Activated T-cell treated with anti-CD3 and anti-CD28 coated beads, Interleukin-2, amount 50 U/mL, for 4 hours (primary cell): ENCODE data around the gene MOAP1. TPM values are rescaled to one million over a fixed set of nuclear protein-coding genes. Genes with fewer than 3 reads are reported as not detected.
"Not testable (repeated sequence)": the region's sequence is repeated elsewhere in the genome, so short reads cannot be mapped to it uniquely, and the experiment has no call there.

Source experiments
- ATAC-seq, 2 donors: fragments of 200-7000 bp; cut with Tn5 transposase; one replicate each; pipeline ENCODE4 v1.10.0; 2021
- DNase-seq: peaks from one replicate; pipeline ENCODE4 v3.0.0-alpha.2; 2020
- H3K27me3 Mint-ChIP-seq: one replicate; pipeline ENCODE4 v1.8.0; 2021; ENCODE audit warnings: low read depth, mixed read lengths
- H3K36me3 Mint-ChIP-seq: one replicate; pipeline ENCODE4 v1.8.0; 2022; ENCODE audit warnings: mixed read lengths; ENCODE audit not compliant: insufficient read depth
- H3K4me1 Mint-ChIP-seq: one replicate; pipeline ENCODE4 v1.8.0; 2021; ENCODE audit warnings: low read depth, mixed read lengths
- H3K4me3 Mint-ChIP-seq: one replicate; pipeline ENCODE4 v1.8.0; 2021; ENCODE audit warnings: mild to moderate bottlenecking, moderate library complexity, mixed read lengths
- H3K9me3 Mint-ChIP-seq: one replicate; pipeline ENCODE4 v1.8.0; 2021; ENCODE audit warnings: mixed read lengths
- total RNA-seq, 3 donors: library from RNA; stranded (reverse); gene quantifications; one replicate each; pipeline ENCODE4 v1.2.1, GENCODE V29; 2021

Gene MOAP1
- total RNA-seq, 3 donors from 2014 or later, result 15.9 to 19.3 (median 16.8) TPM

DNA sequence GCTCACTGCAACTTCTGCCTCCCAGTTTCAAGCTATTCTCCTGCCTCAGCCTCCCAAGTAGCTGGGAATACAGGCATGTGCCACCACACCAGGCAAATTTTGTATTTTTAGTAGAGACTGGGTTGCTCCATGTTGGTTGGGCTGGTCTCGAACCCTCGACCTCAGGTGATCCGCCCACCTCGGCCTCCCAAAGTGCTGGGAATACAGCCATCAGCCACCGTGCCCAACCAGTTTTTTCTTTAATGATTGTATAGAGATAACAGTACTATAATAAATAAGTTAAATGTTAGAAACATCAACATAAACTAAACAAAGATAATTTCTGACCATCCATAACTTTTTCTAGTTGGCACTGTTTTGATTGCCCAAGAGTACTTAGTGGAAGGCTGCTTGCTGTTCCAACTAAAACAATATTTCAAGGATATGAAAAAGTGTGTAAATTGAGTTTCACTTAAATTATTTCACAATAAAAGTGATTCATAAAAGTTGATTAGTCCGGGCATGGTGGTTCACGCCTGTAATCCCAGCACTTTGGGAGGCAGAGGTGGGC is 16.5 kb upstream of the MOAP1 start:
- H3K36me3 Mint-ChIP-seq, result peaks cover 3% of the 10 kb centered on the region
- peaks cover 19% of the 10 kb centered on the region for H3K4me1 Mint-ChIP-seq
- H3K4me3 Mint-ChIP-seq, result no peak overlapping the region
- H3K9me3 Mint-ChIP-seq, result no peaks in the 10 kb centered on the region
- no peak for DNase-seq
- no peaks in the 10 kb centered on the region for H3K27me3 Mint-ChIP-seq
- ATAC-seq, result no peak

DNA sequence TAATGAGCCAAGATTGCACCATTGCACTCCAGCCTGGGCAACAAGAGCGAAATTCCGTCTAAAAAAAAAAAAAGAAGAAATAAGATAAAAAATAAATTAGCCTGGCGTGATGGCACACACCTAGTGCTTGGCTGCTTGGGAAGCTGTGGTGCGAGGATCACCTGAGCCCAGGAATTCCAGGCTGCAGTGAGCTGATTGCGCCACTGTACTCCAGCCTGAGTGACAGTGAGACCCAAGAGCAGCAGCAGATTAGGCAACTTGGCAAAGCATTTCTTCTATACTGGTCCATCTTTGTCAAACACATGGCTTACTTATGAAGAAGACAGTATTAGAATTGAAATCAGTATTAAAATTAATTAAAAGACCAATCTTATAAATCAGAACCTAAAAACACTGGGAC is 15.9 kb upstream of the MOAP1 start:
- Mint-ChIP-seq H3K9me3 (no peaks in the 10 kb centered on the region), H3K4me3 (no peak overlapping the region), H3K27me3 (no peaks in the 10 kb centered on the region), H3K36me3 (peaks cover 3% of the 10 kb centered on the region), H3K4me1 (peaks cover 14% of the 10 kb centered on the region)
- DNase-seq (no peak), ATAC-seq (no peak)

DNA sequence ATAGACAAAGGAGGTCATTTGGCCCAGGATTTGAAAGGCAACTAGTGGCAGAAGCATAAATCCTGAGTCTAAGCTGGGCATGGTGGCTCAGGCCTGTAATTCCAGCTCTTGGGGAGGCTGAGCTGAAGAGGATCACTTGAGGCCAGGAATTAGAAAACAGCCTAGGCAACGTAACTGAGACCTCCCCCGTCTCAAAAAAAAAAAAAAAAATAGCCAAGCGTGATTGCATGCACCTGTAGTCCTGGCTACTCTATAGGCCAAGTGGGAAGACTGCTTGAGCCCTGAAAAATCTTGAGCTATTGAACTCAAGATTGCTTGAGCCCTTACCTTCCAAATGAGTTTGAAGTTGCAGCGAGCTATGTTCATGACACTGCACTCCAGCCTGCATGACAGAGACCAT is 14.3 kb upstream of the MOAP1 start:
- H3K9me3 Mint-ChIP-seq, result no peaks in the 10 kb centered on the region
- H3K36me3 Mint-ChIP-seq, result no peaks in the 10 kb centered on the region
- no peak for ATAC-seq
- DNase-seq, result no peak
- no peak overlapping the region for H3K4me3 Mint-ChIP-seq
- H3K27me3 Mint-ChIP-seq, result no peaks in the 10 kb centered on the region
- no peaks in the 10 kb centered on the region for H3K4me1 Mint-ChIP-seq

DNA sequence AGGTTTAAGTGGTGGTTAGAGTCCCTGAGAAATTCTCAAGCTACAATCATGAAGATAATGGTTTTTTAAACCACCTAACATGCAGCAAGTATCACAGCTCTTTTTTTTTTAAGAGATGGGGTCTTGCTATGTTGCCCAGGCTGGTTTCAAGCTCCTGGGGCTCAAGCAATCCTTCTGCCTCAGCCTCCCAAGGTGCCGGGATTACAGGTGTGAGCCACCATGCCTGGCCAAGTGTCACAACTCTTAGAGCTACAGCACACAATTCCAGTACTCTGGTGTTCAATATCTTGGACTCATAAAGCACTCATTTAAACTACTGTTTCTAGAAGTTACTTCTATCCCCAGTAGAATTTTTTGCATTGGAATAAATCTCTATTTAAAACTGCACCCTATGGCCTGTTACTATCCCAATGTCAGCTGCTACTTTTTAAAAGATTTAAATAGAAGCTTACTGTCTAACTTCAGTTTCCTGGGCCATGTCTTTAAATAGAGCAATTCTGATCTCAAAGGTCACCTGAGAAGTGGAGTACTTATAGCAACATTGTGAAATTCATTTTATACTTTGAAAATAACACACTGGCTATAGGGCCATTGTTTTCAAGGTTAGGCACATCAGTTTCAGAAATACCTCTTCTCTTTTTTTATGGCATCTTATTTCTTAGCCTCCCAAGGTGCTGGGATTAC is 10.8 kb upstream of the MOAP1 start:
- no peaks in the 10 kb centered on the region for H3K9me3 Mint-ChIP-seq
- H3K4me1 Mint-ChIP-seq, result no peaks in the 10 kb centered on the region
- ATAC-seq (no peak), DNase-seq (no peak)
- peaks cover 2% of the 10 kb centered on the region for H3K36me3 Mint-ChIP-seq
- H3K4me3 Mint-ChIP-seq, result no peak overlapping the region
- H3K27me3 Mint-ChIP-seq, result no peaks in the 10 kb centered on the region

DNA sequence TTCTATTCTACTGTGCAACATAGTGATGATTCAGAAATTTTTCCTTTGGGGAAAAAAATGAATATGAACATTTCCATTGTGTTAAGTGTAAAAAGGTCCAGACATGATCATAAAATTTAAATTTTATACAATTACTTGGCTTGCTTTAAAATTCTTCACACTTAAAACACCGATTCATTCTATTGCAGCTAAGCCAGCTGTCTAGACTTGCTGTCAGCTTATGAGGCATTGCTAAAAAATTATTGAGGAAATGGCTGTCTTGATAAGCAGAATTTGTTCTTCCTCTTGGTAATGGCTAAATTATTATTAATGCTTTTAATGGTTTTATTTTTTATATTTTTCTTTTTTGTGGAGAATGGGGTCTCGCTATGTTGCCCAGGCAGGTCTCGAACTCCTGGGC is 2.3 kb upstream of the MOAP1 start:
- Mint-ChIP-seq H3K36me3 (peaks cover 13% of the 10 kb centered on the region), H3K4me1 (peaks cover 37% of the 10 kb centered on the region), H3K9me3 (no peaks in the 10 kb centered on the region), H3K27me3 (no peaks in the 10 kb centered on the region), H3K4me3 (no peak overlapping the region)
- no peak for DNase-seq
- ATAC-seq, result no peak

DNA sequence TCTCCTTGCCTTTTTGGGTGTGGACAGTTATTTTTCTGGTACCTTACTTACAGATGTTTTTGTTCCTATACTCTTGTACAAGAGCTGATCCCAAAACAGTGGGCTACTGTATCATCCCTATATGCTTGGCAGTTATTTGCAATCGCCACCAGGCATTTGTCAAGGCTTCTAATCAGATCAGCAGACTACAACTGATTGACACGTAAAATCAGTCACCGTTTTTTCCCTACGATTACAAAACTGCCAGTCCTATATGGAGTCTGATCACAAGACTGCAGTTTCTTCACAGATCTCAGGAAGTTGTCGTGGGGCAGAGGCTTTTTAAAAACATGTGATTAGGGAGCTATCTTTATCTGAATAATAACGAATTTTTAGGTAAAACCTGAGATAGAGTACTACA is 1.8 kb upstream of the MOAP1 start:
- H3K36me3 Mint-ChIP-seq, result peaks cover 16% of the 10 kb centered on the region
- H3K9me3 Mint-ChIP-seq, result no peaks in the 10 kb centered on the region
- no peak for ATAC-seq
- H3K27me3 Mint-ChIP-seq, result no peaks in the 10 kb centered on the region
- H3K4me3 Mint-ChIP-seq, result peak overlapping the region; percentile 73
- H3K4me1 Mint-ChIP-seq, result peaks cover 40% of the 10 kb centered on the region
- no peak for DNase-seq

DNA sequence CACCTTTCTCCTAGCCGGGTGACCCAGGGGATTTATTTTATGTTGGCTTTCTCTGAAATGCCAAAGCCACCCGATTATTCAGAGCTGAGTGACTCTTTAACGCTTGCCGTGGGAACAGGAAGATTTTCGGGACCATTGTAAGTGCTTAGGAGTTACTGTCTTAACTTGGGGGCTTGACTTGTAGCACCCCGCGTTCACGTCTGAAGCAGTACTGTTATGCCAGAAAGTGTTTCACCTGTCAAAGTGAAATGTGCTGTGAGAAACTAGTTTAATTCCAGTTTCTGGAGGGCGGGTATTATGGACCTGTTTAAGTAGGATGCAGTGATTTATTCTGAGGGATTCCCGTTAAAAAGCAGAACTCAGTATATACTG is 638 bp upstream of the MOAP1 start:
- peaks cover 14% of the 10 kb centered on the region for H3K36me3 Mint-ChIP-seq
- ATAC-seq (peak in 1 of 2 donors; percentile 0), DNase-seq (no peak)
- H3K9me3 Mint-ChIP-seq, result no peaks in the 10 kb centered on the region
- H3K4me1 Mint-ChIP-seq, result peaks cover 40% of the 10 kb centered on the region
- no peaks in the 10 kb centered on the region for H3K27me3 Mint-ChIP-seq
- H3K4me3 Mint-ChIP-seq, result peak overlapping the region; percentile 94

DNA sequence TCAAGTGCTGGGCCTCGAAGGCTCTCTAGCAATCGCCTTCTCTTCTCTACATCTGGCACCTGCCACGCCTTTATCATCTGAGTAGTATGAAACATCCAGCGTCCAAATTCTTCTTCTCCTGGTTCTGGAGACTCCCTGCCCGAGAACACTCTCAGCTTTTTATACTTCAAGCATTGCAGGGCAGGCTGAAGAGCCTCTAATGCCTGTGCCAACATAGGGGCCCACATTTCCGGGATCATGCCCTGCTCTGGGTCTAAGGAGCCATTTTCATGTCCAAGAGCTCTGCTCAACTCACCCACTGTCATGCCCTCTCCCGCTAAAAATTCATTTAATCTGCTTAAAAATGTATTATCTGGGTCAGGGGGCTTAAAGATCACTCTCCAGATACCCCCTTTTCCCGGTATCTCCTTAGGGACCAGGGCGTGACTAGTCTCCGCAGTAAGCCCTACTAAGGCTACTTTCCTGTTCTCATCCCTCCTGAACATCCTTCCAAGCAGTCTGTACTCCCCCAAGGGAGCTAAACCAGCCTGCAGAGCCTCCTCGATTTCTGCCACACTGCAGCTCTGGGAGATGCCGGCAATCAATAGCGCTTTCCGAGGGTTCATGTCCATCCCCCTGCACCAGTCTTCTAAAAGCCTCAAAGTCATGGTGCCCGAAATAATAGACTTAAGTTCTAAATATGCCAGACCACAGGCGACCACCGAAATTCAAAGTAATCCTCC is 940 bp downstream of the MOAP1 start:
- Mint-ChIP-seq H3K36me3 (peaks cover 11% of the 10 kb centered on the region), H3K27me3 (no peaks in the 10 kb centered on the region), H3K4me3 (peak overlapping the region; percentile 90), H3K4me1 (peaks cover 36% of the 10 kb centered on the region), H3K9me3 (no peaks in the 10 kb centered on the region)
- ATAC-seq (no peak), DNase-seq (no peak)

DNA sequence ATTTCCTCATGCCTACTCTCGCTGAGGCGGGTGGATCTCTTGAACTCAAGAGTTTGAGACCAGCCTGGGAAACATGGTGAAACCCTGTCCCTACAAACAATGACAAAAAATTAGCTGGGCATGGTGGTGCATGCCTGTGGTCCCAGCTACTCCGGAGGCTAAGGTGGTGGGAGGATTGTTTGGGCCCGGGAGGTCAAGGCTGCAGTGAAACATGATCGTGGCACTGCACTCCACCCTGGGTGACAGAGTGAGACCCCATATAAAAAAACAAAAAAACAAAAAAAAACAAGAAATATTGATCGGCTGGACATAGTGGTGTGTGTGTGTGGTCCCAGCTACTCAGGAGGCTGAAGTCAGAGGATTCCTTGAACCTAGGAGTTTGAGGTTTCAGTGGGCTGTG is 9.2 kb downstream of the MOAP1 start:
- DNase-seq (no peak), ATAC-seq (no peak)
- peaks cover 6% of the 10 kb centered on the region for H3K4me1 Mint-ChIP-seq
- no peak overlapping the region for H3K4me3 Mint-ChIP-seq
- H3K36me3 Mint-ChIP-seq, result no peaks in the 10 kb centered on the region
- H3K9me3 Mint-ChIP-seq, result no peaks in the 10 kb centered on the region
- no peaks in the 10 kb centered on the region for H3K27me3 Mint-ChIP-seq

DNA sequence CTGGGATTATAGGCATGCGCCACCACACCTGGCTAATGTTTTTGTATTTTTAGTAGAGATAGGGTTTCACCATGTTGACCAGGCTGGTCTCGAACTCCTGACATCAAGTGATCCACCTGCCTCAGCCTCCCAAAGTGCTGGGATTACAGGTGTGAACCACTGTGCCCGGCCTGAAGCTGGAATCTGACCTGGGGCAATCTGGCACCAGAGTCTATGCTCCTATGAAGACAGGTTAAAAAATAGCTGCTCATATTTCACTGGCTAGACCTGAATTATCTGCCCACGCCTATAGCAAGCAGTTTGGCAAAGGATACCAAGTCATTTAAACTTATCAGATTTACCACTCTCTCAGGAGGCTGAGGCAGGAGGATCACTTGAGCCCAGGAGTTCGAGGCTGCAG is 10.0 kb downstream of the MOAP1 start:
- H3K4me1 Mint-ChIP-seq, DNase-seq, H3K4me3 Mint-ChIP-seq, ATAC-seq, H3K36me3 Mint-ChIP-seq, H3K27me3 Mint-ChIP-seq, H3K9me3 Mint-ChIP-seq: not testable (repeated sequence)

DNA sequence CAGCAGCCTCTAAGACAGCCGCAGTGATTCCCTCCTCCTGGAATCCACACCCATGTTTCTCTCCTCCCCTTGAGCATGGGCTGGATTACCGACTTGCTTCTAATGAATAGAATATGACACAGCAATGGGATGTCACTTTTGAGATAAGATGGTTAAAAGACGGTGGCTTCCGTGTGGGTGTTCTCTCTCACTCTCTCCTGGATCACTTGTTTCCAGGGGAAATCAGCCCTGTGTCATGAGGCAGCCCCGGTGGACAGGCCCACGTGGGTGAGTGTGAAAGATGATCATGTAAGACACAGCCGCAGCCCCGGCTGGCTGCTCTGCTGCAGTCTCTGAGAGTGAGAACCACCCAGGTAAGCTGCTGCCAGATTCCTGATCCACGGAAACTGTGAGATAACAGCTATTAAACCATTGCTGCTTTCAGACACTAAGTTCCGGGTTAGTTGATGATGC is 10.7 kb downstream of the MOAP1 start:
- ATAC-seq (no peak), DNase-seq (no peak)
- Mint-ChIP-seq H3K36me3 (peaks cover 2% of the 10 kb centered on the region), H3K4me1 (peaks cover 6% of the 10 kb centered on the region), H3K4me3 (no peak overlapping the region), H3K27me3 (no peaks in the 10 kb centered on the region), H3K9me3 (no peaks in the 10 kb centered on the region)

DNA sequence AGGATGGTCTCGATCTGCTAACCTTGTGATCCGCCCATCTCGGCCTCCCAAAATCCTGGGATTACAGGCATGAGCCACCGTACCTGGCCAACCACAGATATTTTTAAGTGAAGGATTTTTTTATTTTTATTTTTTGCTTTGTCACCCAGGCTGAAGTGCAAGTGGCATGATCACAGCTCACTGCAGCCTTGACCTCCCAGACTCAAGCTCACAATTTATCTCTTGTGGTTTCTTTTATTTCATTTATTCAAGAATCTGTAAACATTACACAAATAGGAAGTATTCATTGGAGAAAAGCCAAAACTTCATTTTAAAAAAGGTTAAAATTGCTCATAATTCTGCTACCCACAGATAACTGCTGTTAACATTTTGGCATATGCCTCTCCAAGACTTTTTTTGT is 13.3 kb downstream of the MOAP1 start:
- no peak for ATAC-seq
- no peak for DNase-seq
- Mint-ChIP-seq H3K9me3 (no peaks in the 10 kb centered on the region), H3K27me3 (no peaks in the 10 kb centered on the region), H3K4me1 (no peaks in the 10 kb centered on the region), H3K4me3 (no peak overlapping the region), H3K36me3 (peaks cover 2% of the 10 kb centered on the region)

DNA sequence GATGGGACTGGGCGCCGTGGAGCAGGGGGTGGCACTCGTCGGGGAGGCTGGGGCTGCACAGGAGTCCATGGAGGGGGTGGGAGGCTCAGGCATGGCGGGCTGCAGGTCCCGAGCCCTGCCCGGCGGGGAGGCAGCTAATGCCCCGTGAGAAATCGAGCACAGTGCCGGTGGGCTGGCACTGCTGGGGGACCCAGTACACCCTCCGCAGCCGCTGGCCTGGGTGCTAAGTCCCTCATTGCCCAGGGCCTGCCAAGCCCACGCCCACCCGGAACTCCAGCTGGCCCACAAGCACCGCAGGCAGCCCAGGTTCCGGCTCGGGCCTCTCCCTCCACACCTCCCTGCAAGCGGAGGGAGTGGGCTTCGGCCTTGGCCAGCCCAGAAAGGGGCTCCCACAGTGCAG is 14.6 kb downstream of the MOAP1 start:
- not testable (repeated sequence) for H3K27me3 Mint-ChIP-seq, H3K4me3 Mint-ChIP-seq, H3K4me1 Mint-ChIP-seq, ATAC-seq, H3K36me3 Mint-ChIP-seq, DNase-seq, H3K9me3 Mint-ChIP-seq

DNA sequence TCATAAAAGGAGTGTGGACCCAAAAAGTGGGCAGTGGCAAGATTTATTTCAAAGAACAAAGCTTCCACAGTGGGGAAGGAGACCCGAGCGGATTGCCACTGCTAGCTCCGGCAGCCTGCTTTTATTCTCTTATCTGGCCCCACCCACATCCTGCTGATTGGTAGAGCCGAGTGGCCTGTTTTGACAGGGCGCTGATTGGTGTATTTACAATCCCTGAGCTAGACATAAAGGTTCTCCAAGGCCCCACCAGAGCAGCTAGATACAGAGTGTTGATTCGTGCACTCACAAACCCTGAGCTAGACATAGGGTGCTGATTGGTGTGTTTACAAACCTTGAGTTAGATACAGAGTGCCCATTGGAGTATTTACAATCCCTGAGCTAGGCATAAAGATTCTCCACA is 15.1 kb downstream of the MOAP1 start:
- DNase-seq, H3K27me3 Mint-ChIP-seq, H3K4me1 Mint-ChIP-seq, H3K9me3 Mint-ChIP-seq, ATAC-seq, H3K36me3 Mint-ChIP-seq, H3K4me3 Mint-ChIP-seq: not testable (repeated sequence)

DNA sequence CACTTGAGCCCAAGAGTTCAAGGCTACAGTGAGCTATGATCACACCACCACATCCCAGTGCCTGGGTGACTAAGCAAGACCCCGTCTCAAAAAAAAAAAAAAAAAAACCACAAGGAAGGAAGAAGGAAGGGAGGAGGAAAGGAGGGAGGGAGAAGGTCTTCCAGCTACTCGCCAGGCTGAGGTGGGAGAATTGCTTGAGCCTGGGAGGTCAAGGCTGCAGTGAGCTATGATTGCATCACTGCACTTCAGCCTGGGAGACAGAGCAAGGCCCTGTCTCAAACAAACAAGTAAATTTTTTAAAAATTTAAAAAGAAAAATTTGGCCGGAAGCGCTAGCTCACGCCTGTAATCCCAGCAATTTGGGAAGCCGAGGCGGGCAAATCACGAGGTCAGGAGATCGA is 16.1 kb downstream of the MOAP1 start:
- not testable (repeated sequence) for H3K4me3 Mint-ChIP-seq, ATAC-seq, DNase-seq, H3K9me3 Mint-ChIP-seq, H3K4me1 Mint-ChIP-seq, H3K27me3 Mint-ChIP-seq, H3K36me3 Mint-ChIP-seq
